BLaER1 treated with 17β-estradiol and CSF1 and Interleukin-3, amounts not matched to agents 10 nM and 100 nM (cell line): ENCODE results near the gene AMZ2.
"Not testable (repeated sequence)": the region's sequence is repeated elsewhere in the genome, so short reads cannot be mapped to it uniquely, and the experiment has no call there.

Experiments
- H3K27ac ChIP-seq, 11 experiments: shearing (Covaris generic); formaldehyde crosslinking; 2 replicates each; pipeline ENCODE4 v1.8.1; 2022
- H3K27me3 ChIP-seq, 11 experiments: shearing (Covaris generic); formaldehyde crosslinking; 2 replicates each; pipeline ENCODE4 v1.8.1; 2022
- H3K36me3 ChIP-seq, 11 experiments: shearing (Covaris generic); formaldehyde crosslinking; 2 replicates each; pipeline ENCODE4 v1.8.1; 2022
- H3K4me1 ChIP-seq, 10 experiments: shearing (Covaris generic); formaldehyde crosslinking; 2 replicates each; pipeline ENCODE4 v1.8.1; 2022
- H3K4me2 ChIP-seq, 11 experiments: shearing (Covaris generic); formaldehyde crosslinking; 2 replicates each; pipeline ENCODE4 v1.8.1; 2022
- H3K4me3 ChIP-seq, 10 experiments: shearing (Covaris generic); formaldehyde crosslinking; 2 replicates each; pipeline ENCODE4 v1.8.1; 2022
- H3K9ac ChIP-seq, 11 experiments: shearing (Covaris generic); formaldehyde crosslinking; 2 replicates each; pipeline ENCODE4 v1.8.1; 2022
- H3K9me3 ChIP-seq, 11 experiments: shearing (Covaris generic); formaldehyde crosslinking; replicated peaks in 1 of 11; 2 replicates each; pipeline ENCODE4 v1.8.1; 2022
- H4K20me1 ChIP-seq, 11 experiments: shearing (Covaris generic); formaldehyde crosslinking; 2 replicates each; pipeline ENCODE4 v1.8.1; 2022
- Cebpa-rat ChIP-seq, 11 experiments: shearing (Covaris generic); IDR thresholded peaks; 2 replicates each; pipeline ENCODE4 v1.8.1; 2022

The AMZ2 gene

GRCh38 chr17:68205251-68205807 is 42.5 kb upstream of the AMZ2 start:
- Histone ChIP-seq H3K4me3 (peak overlapping the region; percentile 76 to 89 (median 80)), H3K27ac (peak overlapping the region; percentile 85 to 93 (median 90)), H3K9me3 (no peaks in the 10 kb centered on the region), H3K4me2 (peak overlapping the region; percentile 79 to 96 (median 91)), H3K36me3 (peaks cover 5 to 28% (median 21%) of the 10 kb centered on the region in 11 experiments; a peak in 20 of 22 replicates), H3K9ac (peak overlapping the region; percentile 80 to 94 (median 91)), H4K20me1 (peaks cover 0 to 4% (median 3%) of the 10 kb centered on the region in 11 experiments; a peak in 12 of 22 replicates), H3K4me1 (peaks cover 17 to 36% (median 25%) of the 10 kb centered on the region in 10 experiments), H3K27me3 (peaks cover 27 to 46% (median 43%) of the 10 kb centered on the region in 11 experiments)
- TF ChIP-seq Cebpa-rat (IDR thresholded peaks at IDR 0.05) = no peak

- H3K4me3 ChIP-seq = peak overlapping the region; percentile 76 to 89 (median 80)
- H3K36me3 ChIP-seq = peaks cover 9 to 35% (median 29%) of the 10 kb centered on the region in 11 experiments; a peak in 20 of 22 replicates
- no peak for TF ChIP-seq Cebpa-rat (IDR thresholded peaks at IDR 0.05)
- peak overlapping the region; percentile 85 to 93 (median 90) for H3K27ac ChIP-seq
- H3K4me1 ChIP-seq = peaks cover 20 to 36% (median 26%) of the 10 kb centered on the region in 10 experiments
- H4K20me1 ChIP-seq = no peaks in the 10 kb centered on the region; a peak in 1 of 22 replicates
- peak overlapping the region; percentile 80 to 94 (median 91) for H3K9ac ChIP-seq
- no peaks in the 10 kb centered on the region for H3K9me3 ChIP-seq
- H3K27me3 ChIP-seq = peaks cover 19 to 39% (median 36%) of the 10 kb centered on the region in 11 experiments
- H3K4me2 ChIP-seq = peak overlapping the region; percentile 79 to 96 (median 91)
These were observed 41.8 kb upstream of the AMZ2 start for GRCh38 chr17:68205808-68206720.

GRCh38 chr17:68207651-68208253 is 40.1 kb upstream of the AMZ2 start:
- TF ChIP-seq Cebpa-rat (IDR thresholded peaks at IDR 0.05) = no peak
- H3K4me2 ChIP-seq = peak overlapping the region; percentile 79 to 96 (median 91)
- peaks cover 5 to 22% (median 19%) of the 10 kb centered on the region in 11 experiments; a peak in 18 of 22 replicates for H3K27me3 ChIP-seq
- peak overlapping the region in 8 of 10 experiments; percentile 19 to 89 (median 79); a peak in 9 of 20 replicates for H3K4me3 ChIP-seq
- peak overlapping the region in 7 of 11 experiments; percentile 8 to 59 (median 35); a peak in 9 of 22 replicates for H3K27ac ChIP-seq
- peaks cover 27 to 44% (median 35%) of the 10 kb centered on the region in 10 experiments for H3K4me1 ChIP-seq
- H3K9me3 ChIP-seq = no peaks in the 10 kb centered on the region
- no peaks in the 10 kb centered on the region; a peak in 1 of 22 replicates for H4K20me1 ChIP-seq
- H3K9ac ChIP-seq = peak overlapping the region in 7 of 11 experiments; percentile 17 to 94 (median 93); a peak in 10 of 22 replicates
- peaks cover 9 to 41% (median 34%) of the 10 kb centered on the region in 11 experiments; a peak in 20 of 22 replicates for H3K36me3 ChIP-seq

- H3K9me3 ChIP-seq, H3K27ac ChIP-seq, H3K4me3 ChIP-seq, H3K9ac ChIP-seq, H4K20me1 ChIP-seq: not testable (repeated sequence)
- peaks cover 34 to 53% (median 43%) of the 10 kb centered on the region in 10 experiments for H3K4me1 ChIP-seq
- H3K4me2 ChIP-seq = peak overlapping the region in 2 of 11 experiments; percentile 80 to 91; a peak in 3 of 22 replicates
- H3K36me3 ChIP-seq = peaks cover 9 to 41% (median 34%) of the 10 kb centered on the region in 11 experiments; a peak in 20 of 22 replicates
- H3K27me3 ChIP-seq = peaks cover 2 to 14% (median 12%) of the 10 kb centered on the region in 11 experiments; a peak in 15 of 22 replicates
These were observed 39.2 kb upstream of the AMZ2 start for GRCh38 chr17:68208651-68209050.

- H3K9me3 ChIP-seq, H3K27me3 ChIP-seq, H3K27ac ChIP-seq, H3K4me3 ChIP-seq, H3K9ac ChIP-seq, H4K20me1 ChIP-seq: not testable (repeated sequence)
- Histone ChIP-seq H3K4me1 (peaks cover 39 to 60% (median 50%) of the 10 kb centered on the region in 10 experiments), H3K4me2 (peak overlapping the region in 1 of 11 experiments; percentile 91; a peak in 1 of 22 replicates), H3K36me3 (peaks cover 9 to 42% (median 34%) of the 10 kb centered on the region in 11 experiments; a peak in 20 of 22 replicates)
These were observed 38.5 kb upstream of the AMZ2 start for GRCh38 chr17:68209191-68209900.

GRCh38 chr17:68210570-68211315 is 37.1 kb upstream of the AMZ2 start:
- H3K36me3 ChIP-seq = peaks cover 9 to 48% (median 37%) of the 10 kb centered on the region in 11 experiments; a peak in 20 of 22 replicates
- peaks cover 38 to 63% (median 54%) of the 10 kb centered on the region in 10 experiments for H3K4me1 ChIP-seq
- H3K27ac ChIP-seq = no peak overlapping the region
- no peak for TF ChIP-seq Cebpa-rat (IDR thresholded peaks at IDR 0.05)
- no peak overlapping the region for H3K4me3 ChIP-seq
- H3K9ac ChIP-seq = no peak overlapping the region
- H4K20me1 ChIP-seq = no peaks in the 10 kb centered on the region; a peak in 1 of 22 replicates
- no peaks in the 10 kb centered on the region for H3K27me3 ChIP-seq
- peak overlapping the region; percentile 34 to 62 (median 49); a peak in 18 of 22 replicates for H3K4me2 ChIP-seq
- H3K9me3 ChIP-seq = no peaks in the 10 kb centered on the region

GRCh38 chr17:68213428-68214411 is 34.1 kb upstream of the AMZ2 start:
- H4K20me1 ChIP-seq, H3K27me3 ChIP-seq, H3K9me3 ChIP-seq: not testable (repeated sequence)
- Histone ChIP-seq H3K4me1 (peaks cover 32 to 46% (median 41%) of the 10 kb centered on the region in 10 experiments), H3K9ac (peak overlapping the region in 9 of 11 experiments; percentile 26 to 60 (median 40); a peak in 10 of 22 replicates), H3K36me3 (peaks cover 9 to 50% (median 40%) of the 10 kb centered on the region in 11 experiments; a peak in 20 of 22 replicates), H3K4me2 (peak overlapping the region; percentile 44 to 93 (median 73)), H3K4me3 (peak overlapping the region in 1 of 10 experiments; percentile 21; a peak in 2 of 20 replicates), H3K27ac (peak overlapping the region in 9 of 11 experiments; percentile 40 to 68 (median 55); a peak in 17 of 22 replicates)

GRCh38 chr17:68215453-68215852 is 32.4 kb upstream of the AMZ2 start:
- Histone ChIP-seq H3K4me1 (peaks cover 30 to 40% (median 39%) of the 10 kb centered on the region in 10 experiments), H3K36me3 (peaks cover 3 to 45% (median 28%) of the 10 kb centered on the region in 11 experiments; a peak in 20 of 22 replicates)
- not testable (repeated sequence) for H3K4me3 ChIP-seq, H3K27me3 ChIP-seq, H3K4me2 ChIP-seq, H3K27ac ChIP-seq, H3K9me3 ChIP-seq, H3K9ac ChIP-seq, H4K20me1 ChIP-seq

GRCh38 chr17:68219429-68219828 is 28.4 kb upstream of the AMZ2 start:
- H3K27me3 ChIP-seq, H3K27ac ChIP-seq, H3K9me3 ChIP-seq, H3K9ac ChIP-seq, H3K4me3 ChIP-seq, H4K20me1 ChIP-seq, H3K4me2 ChIP-seq: not testable (repeated sequence)
- Histone ChIP-seq H3K36me3 (peaks cover 0 to 36% (median 16%) of the 10 kb centered on the region in 11 experiments; a peak in 16 of 22 replicates), H3K4me1 (peaks cover 2 to 25% (median 11%) of the 10 kb centered on the region in 10 experiments)

- not testable (repeated sequence) for H3K4me2 ChIP-seq, H3K27me3 ChIP-seq, H3K27ac ChIP-seq, H3K4me3 ChIP-seq, H3K9me3 ChIP-seq, H4K20me1 ChIP-seq, H3K9ac ChIP-seq
- peaks cover 0 to 32% (median 16%) of the 10 kb centered on the region in 11 experiments; a peak in 16 of 22 replicates for H3K36me3 ChIP-seq
- H3K4me1 ChIP-seq = peaks cover 7 to 18% (median 12%) of the 10 kb centered on the region in 10 experiments; a peak in 17 of 20 replicates
These were observed 27.7 kb upstream of the AMZ2 start for GRCh38 chr17:68220186-68220585.
